ELF-1 (cell line): ENCODE measurements around the gene ABHD17A.
A peak's percentile ranks its signal among the peaks of the same experiment; 100 is the strongest.

Experiments used
- DNase-seq: peaks from one replicate; pipeline ENCODE4 v3.0.0-alpha.2; 2016; ENCODE audit warnings: low read depth, low spot score

ABHD17A gene

GRCh38 chr19:1853295-1854038 is 31.8 kb downstream of the ABHD17A start:
- peak; percentile 96 for DNase-seq

- no peak for DNase-seq
These were observed 32.6 kb downstream of the ABHD17A start for GRCh38 chr19:1852581-1853128.

DNA sequence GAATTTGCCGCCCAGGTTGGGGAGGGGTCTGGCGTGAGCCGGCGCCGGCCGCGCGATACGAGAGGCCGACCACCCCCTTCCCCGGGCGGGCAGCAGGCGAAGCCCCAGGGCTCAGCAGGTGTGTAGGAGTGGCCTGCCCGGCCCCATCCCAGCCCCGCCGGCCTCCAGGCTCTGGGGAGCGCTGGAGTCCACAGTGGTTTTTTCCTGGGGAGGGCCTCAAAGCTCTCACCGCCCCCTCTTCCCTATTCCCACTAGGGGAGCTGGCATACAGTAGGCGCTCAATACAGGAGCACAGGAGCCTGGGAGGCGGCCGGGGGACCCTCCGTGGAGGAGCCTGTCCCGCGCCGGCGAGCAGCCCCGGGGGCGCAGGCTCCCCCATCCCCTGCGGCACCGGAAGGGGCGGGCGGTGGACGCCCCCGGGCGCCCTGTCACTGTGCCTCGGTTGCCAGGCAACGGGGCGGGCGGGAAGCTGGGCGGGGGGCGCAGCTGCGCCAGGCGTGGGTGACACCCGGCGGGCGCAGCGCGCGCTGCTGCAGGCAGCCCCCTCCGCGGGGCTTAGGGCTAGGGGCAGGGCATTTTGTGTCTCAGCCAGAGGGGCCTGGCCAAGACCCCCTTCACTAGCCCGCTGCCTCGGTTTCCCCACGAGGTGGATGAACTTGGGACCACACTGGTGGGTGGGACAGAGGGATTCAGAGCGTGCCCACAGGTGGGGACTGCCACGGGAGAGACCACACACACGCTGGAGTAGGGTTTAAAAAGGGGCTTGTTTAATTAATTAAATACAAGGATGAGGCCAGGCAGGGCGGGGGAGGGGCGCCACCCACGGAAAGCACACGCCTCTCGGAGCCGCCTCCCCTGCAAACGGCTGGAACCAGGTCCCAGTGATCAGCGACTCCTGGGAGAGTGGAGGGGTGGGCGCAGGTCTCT is 33.4 kb downstream of the ABHD17A start:
- DNase-seq, result no peak

DNA sequence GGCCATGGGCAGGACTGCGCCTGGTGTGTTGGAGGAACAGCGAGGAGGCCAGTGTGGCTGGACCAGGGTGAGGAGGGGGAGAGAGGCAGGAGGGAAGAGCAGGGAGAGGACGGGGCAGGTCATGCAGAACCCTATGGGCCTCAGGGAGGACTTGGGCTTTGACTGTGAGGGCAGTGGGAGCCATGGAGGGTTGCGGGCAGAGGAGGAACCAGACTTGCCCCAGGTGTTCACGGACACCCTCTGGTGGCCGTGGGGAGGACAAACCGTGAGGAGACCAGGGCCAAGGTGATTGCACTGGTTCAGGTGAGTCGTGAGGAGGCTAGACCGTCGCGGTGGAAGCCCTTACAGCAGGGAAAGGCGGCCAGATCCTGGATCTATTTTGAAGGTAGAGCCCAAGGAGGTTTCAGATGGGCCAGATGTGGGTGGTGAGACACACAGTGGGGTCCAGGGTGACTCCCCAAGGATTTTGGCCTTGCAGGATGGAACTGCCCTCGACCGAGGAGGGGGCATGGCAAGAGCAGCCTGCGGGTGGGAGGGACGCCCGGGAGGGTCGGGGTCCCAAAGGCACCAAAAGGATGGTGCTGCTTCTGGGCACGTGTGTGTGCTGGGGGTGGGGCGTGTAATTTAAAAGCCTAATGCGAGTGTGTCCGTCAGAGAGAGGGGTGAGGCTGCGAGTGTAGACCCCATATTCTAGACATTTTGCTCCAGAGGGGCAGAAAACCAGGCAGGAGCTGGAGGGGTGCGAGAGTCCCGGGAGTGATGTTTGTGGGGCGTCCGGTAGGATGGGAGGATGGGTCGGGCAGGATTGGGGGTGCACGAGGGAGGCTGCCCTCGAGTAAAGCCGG is 34.3 kb downstream of the ABHD17A start:
- no peak for DNase-seq

DNA sequence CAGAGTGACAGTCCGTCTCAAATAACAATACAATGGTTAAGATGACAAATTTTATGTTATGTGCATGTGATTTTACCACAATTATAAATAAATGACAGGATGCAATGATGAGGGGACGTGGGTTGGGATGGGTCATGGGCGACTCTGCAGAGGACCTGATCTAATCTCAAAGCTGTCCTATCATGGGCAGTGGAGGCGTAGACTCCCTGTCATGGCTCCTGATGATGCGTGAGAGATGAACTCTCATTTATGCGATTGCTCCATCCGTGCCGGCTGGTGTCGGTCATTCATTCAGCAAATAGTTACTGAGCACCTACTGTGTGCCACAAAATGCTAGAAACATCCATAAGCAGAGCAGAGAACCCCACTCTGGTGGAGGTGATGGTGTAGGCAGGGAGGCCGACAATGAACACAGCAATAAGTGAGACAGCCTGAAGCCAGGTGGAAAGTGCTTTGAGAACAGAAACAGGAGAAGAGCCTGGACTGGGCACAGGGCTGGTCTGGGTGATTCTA is 35.4 kb downstream of the ABHD17A start:
- DNase-seq, result no peak

GRCh38 chr19:1849132-1849474 is 36.2 kb downstream of the ABHD17A start:
- DNase-seq, result no peak

DNA sequence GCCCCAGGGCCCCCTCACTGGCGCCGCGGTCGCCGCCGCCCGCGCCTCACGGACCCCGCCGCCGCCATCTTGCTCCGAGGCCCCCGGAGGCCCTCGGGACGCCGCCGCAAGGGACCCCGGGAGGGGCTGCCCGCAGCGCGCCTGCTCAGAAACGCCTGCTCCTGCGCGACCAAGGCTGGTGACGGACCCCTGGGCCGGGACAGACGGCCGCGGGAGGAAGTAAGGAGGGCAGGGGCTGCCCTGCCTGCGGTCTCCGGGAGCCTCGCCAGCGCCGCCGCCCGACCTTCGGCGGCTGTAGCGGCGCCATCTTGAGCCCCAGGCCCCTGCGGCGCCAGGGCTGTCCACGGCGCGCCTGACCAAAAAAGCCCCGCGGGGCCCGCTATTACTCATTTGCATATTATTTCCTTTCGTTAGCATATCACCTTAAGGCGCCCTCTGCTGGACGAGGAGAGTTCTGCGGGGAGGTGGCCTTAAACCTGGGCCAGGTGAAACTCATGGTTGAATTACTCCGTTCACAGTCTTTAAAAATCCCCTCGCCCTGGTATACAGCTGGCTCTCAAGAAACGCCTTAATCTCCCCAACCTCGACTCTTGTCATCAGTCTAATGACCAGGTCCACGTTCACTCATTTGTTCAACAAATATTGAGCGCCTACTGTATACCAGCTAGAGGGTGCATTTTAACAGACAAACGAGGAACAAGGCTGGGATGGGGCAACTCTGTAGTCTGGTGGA is 36.7 kb downstream of the ABHD17A start, which contains the start of gene REXO1:
Gene REXO1, minus strand, starts transcription at position 85 of the 733 bp plus-strand sequence. CDS start 125 bp downstream, outside the sequence.
- peak; percentile 99 for DNase-seq

DNA sequence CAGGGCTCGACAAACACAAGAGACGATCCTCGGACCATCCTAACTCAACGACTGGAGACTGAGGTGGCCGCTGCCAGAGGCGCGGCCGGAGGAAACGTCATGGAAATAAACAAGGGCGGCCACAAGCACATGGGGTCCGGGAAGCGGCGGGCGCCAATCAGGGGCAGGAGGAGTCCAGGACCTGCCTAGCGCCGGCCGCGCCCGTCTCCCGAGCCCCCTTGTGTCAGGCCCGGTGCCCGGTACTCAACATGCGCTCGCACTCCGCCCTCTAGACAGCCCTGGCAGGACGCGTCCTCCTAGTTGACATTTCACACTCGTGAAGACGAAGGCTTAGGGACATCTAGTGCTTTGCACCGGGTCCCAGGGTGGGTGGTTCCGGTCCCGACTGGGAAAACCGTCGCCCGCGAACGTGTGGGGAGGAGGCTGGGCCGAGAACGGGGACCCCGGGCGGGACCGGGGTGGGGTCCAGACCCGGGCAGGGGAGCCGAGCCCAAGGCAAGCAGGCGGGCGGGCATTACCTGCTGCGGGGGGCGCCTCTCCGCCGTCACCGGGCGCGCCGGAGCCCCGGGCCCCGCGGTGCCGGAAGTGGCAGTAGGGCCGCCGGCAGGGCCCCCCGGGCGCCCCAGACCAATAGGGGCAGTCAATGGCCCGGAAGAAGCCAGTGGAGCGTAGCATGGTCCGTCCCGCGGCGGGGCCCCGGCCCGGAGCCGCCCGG is 37.5 kb downstream of the ABHD17A start:
- peak; percentile 66 for DNase-seq

GRCh38 chr19:1847348-1847683 is 38.0 kb downstream of the ABHD17A start:
- no peak for DNase-seq

- no peak for DNase-seq
These were observed 38.6 kb downstream of the ABHD17A start for GRCh38 chr19:1846517-1847204.

- DNase-seq, result no peak
These were observed 39.7 kb downstream of the ABHD17A start for GRCh38 chr19:1845642-1846041.

GRCh38 chr19:1845125-1845515 is 40.2 kb downstream of the ABHD17A start:
- no peak for DNase-seq

- no peak for DNase-seq
These were observed 40.7 kb downstream of the ABHD17A start for GRCh38 chr19:1844513-1845124.

DNA sequence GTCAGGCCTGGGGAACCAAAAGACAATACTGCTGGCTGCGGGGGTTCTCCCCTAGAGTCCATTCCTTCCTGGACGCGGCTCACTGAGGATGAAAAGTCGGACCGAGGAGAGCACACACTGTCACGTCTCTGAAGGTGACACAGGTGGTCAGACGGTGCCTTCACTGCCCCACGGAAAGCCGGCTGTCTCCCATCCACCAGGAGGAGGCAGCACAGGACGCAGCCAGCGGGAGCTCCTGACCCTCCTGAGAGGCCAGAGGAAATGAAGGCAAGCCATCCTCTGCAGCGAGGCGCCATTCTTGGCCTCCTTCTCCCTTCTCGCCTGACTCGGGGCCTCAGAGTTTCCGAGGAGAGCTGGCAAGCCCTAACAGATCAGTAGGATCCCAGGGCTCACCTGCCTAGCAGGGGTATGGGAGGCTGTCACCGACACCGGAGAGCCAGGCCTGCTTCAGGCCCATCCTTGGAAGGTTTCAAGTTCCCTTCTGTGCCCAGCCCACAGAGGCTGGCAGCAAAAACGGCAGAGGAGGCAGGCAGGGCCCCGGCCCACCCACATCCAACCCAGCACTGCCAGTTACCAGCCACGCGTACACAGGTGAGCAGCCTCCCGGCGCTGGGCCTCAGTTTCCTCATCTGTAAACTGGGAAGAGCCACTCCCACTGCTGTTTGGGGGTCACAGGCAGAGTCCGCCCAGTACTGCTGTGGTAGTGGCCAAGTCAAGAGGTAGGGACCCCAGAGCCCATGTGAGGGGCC is 41.5 kb downstream of the ABHD17A start:
- peak; percentile 47 for DNase-seq

- no peak for DNase-seq
These were observed 42.2 kb downstream of the ABHD17A start for GRCh38 chr19:1843116-1843515.

DNA sequence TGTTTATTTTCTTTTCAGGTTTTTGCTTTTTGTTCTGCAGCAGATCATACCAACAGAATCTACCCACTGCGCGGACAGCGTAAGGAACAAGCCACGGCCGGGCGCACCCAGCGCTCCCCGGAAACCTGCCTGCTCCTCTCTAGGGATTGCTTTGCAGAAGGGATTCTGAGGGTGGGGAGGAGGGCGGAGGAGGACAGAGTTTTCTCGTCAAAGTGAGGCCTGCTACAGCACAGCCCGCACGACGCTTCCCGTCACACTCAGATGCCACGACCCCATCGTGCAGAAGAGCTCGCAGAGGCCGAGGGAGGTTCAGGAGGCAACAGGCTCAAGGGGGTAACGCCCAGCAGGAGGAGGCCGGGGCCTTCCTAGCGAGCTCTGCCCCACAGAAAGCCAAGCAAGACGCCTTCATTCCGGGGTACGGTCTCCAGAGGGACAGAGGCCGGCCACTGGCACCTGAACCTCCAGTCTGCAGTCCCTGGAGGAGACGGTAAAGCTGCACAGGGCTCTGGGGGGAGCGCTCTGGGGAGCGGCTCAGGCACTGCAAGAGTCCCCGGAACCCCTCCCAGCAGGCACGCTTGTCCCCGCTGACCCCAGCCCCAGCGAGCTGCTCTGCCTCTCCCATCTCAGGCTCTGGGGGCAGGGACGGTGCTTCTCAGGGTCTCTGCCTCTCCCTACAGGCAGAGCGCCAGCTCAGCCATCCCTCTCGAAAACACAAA is 43.9 kb downstream of the ABHD17A start:
- no peak for DNase-seq

DNA sequence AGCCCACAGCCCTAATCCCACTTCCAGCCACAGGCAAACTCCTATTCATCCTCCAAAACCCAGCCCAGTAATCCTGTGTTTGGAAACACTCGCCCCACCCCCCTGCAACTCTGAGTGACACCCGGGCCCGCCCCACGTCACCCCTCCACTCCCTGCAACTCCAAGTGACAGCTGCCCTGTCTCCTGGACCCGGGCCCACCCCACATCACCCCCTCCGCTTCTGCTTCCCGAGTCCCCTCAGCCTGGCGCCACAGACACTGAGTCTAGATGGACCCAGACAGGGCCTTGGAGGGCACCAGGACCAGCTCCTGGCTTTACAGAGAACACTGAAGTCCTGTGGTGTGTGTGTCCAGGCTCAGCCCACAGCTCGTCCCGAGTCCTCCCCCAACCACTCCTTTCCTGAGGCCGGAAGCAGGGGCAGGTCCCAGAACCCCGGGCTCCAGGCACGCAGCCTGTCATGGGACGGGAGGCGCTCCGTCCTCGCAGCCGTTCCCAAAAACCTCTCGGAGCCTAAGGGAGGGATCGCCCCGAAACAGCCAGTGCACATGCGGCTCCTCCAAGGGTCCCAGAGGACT is 44.7 kb downstream of the ABHD17A start:
- no peak for DNase-seq
